GM12878 (cell line): Measurements from ENCODE around the gene DHX29. TPM values are rescaled to one million over a fixed set of nuclear protein-coding genes. Genes with fewer than 3 reads are reported as not detected.

ENCODE experiments used
- ATAC-seq: fragments of 200-7000 bp; cut with Tn5 transposase; 3 replicates; pipeline ENCODE4 v1.9.1; 2020; ENCODE audit warnings: mild to moderate bottlenecking, moderate library complexity
- BruUV-seq: library from RNA; stranded (reverse); fragments of 400-500 nt; replicated peaks from 2 replicates; lab custom pipeline; 2021; lab: Mats Ljungman, UMichigan
- CTCF ChIA-PET: fragments of 300-600 bp; sonication (Branson Sonifier 250); formaldehyde crosslinking; extraction: SDS; loops from one replicate; lab custom pipeline; 2021; ENCODE audit warnings: inconsistent platforms; lab: Yijun Ruan, JAX
- POLR2A ChIA-PET: fragments of 350-600 bp; formaldehyde crosslinking; extraction: SDS; loops from one replicate; lab custom pipeline; 2021; ENCODE audit warnings: inconsistent platforms; lab: Charles Lee
- RAD21 ChIA-PET: fragments of 300-600 bp; sonication (Branson Sonifier 250); formaldehyde crosslinking; loops from one replicate; lab custom pipeline; 2023; ENCODE audit warnings: antibody characterized with exemption; ENCODE audit not compliant: unreplicated experiment; lab: Charles Lee
- SMC1A ChIA-PET: fragments of 300-600 bp; sonication (Branson Sonifier 250); formaldehyde crosslinking; loops from one replicate; lab custom pipeline; 2023; ENCODE audit not compliant: unreplicated experiment, uncharacterized antibody; lab: Charles Lee
- DNase-seq: peaks from one replicate; pipeline ENCODE4 v3.0.0-alpha.2; 2011; ENCODE audit warnings: low read depth, low spot score
- FAIRE-seq: peaks from 3 replicates; lab custom pipeline; 2011; peaks lifted over from hg19 to GRCh38; lab: Jason Lieb, UNC
- H2AFZ ChIP-seq: 2 replicates; pipeline ENCODE4 v1.6.0; 2011; ENCODE audit warnings: low read depth, low read length, control low read depth; ENCODE audit not compliant: control insufficient read depth
- H3K27ac ChIP-seq: 2 replicates; pipeline ENCODE4 v1.5.1; 2011; ENCODE audit warnings: control low read depth; ENCODE audit not compliant: control insufficient read depth, insufficient read depth
- H3K27me3 ChIP-seq, 2 experiments: replicated peaks in 1 of 2; 2 replicates each; pipeline versions ENCODE4 v1.6.0 to v1.6.1; 2011; ENCODE audit warnings: low read length in 1 of 2; ENCODE audit not compliant: control insufficient read depth in 2 of 2, insufficient read depth in 2 of 2
- H3K36me3 ChIP-seq, 2 experiments: 2 replicates each; pipeline ENCODE4 v1.5.1; 2011; ENCODE audit warnings: low read length in 1 of 2; ENCODE audit not compliant: control insufficient read depth in 2 of 2, insufficient read depth in 2 of 2
- H3K4me1 ChIP-seq: 2 replicates; pipeline ENCODE4 v1.6.1; 2011; ENCODE audit warnings: mild to moderate bottlenecking, low read length, moderate library complexity, mixed read lengths; ENCODE audit not compliant: control insufficient read depth, insufficient read depth
- H3K4me2 ChIP-seq: 2 replicates; pipeline ENCODE4 v1.6.0; 2011; ENCODE audit warnings: control low read depth; ENCODE audit not compliant: control insufficient read depth, insufficient read depth
- H3K4me3 ChIP-seq: fragments of 200-600 bp; sonication (generic); 2 replicates; pipeline ENCODE4 v1.5.1; 2016
- H3K79me2 ChIP-seq: 2 replicates; pipeline ENCODE4 v1.6.0; 2011; ENCODE audit warnings: low read length; ENCODE audit not compliant: control insufficient read depth, insufficient read depth
- H3K9ac ChIP-seq: 2 replicates; pipeline ENCODE4 v1.8.0; 2011; ENCODE audit warnings: low read length, control low read depth, mixed read lengths; ENCODE audit not compliant: control insufficient read depth, insufficient read depth
- H3K9me3 ChIP-seq: replicated peaks from 3 replicates; pipeline ENCODE4 v1.5.1; 2011; ENCODE audit warnings: mild to moderate bottlenecking, low read length; ENCODE audit not compliant: control insufficient read depth, insufficient read depth
- H4K20me1 ChIP-seq: 2 replicates; pipeline ENCODE4 v1.6.0; 2011; ENCODE audit not compliant: control insufficient read depth, insufficient read depth
- CHD1 ChIP-seq: IDR thresholded peaks from 2 replicates; pipeline ENCODE4 v1.6.1; 2012; ENCODE audit warnings: low read depth, low read length, improper control_type of control experiment
- CREB1 ChIP-seq: IDR thresholded peaks from 2 replicates; pipeline ENCODE4 v1.6.1; 2012; ENCODE audit warnings: low read depth, mild to moderate bottlenecking, inconsistent platforms
- E2F8 ChIP-seq: fragments of 450-650 bp; IDR thresholded peaks from 2 replicates; pipeline ENCODE4 v1.6.1; 2018; ENCODE audit warnings: mild to moderate bottlenecking, low read depth, moderate library complexity; ENCODE audit not compliant: partially characterized antibody
- EGR1 ChIP-seq, 2 experiments: IDR thresholded peaks; 1 replicate in 1 of 2; 2 replicates in 1 of 2; pipeline ENCODE4 v1.6.1; 2011 to 2012; ENCODE audit warnings: low read depth in 2 of 2, low read length in 2 of 2, borderline replicate concordance in 1 of 2, mild to moderate bottlenecking in 1 of 2, moderate library complexity in 1 of 2
- FOXK2 ChIP-seq: fragments of 450-650 bp; IDR thresholded peaks from 2 replicates; pipeline ENCODE4 v1.6.1; 2017; ENCODE audit warnings: mild to moderate bottlenecking, moderate library complexity
- IRF3 ChIP-seq: fragments of 450-650 bp; IDR thresholded peaks from 2 replicates; pipeline ENCODE4 v1.6.1; 2014; ENCODE audit warnings: mild to moderate bottlenecking
- MAX ChIP-seq: IDR thresholded peaks from 2 replicates; pipeline ENCODE4 v1.6.1; 2012; ENCODE audit warnings: low read depth, low read length, improper control_type of control experiment
- MXI1 ChIP-seq: fragments of 150-350 bp; IDR thresholded peaks from 2 replicates; pipeline ENCODE4 v1.6.1; 2011; ENCODE audit warnings: low read depth, mild to moderate bottlenecking, inconsistent platforms, low read length, improper control_type of control experiment
- MYB ChIP-seq: fragments of 150-350 bp; IDR thresholded peaks from 2 replicates; pipeline ENCODE4 v1.6.1; 2014; ENCODE audit warnings: mild to moderate bottlenecking, low read depth, low read length, borderline replicate concordance
- NFXL1 ChIP-seq: fragments of 450-650 bp; IDR thresholded peaks from 2 replicates; pipeline ENCODE4 v1.6.1; 2017; ENCODE audit warnings: antibody characterized with exemption, mild to moderate bottlenecking, borderline replicate concordance
- RAD51 ChIP-seq: fragments of 450-650 bp; IDR thresholded peaks from 2 replicates; pipeline ENCODE4 v1.6.1; 2016; ENCODE audit warnings: moderate library complexity, mild to moderate bottlenecking, inconsistent platforms
- REST ChIP-seq: IDR thresholded peaks from 2 replicates; pipeline ENCODE4 v1.6.1; 2012; ENCODE audit warnings: mild to moderate bottlenecking, low read depth, low read length
- STAT1 ChIP-seq: fragments of 450-650 bp; conservative IDR thresholded peaks from 2 replicates; pipeline ENCODE4 v1.6.1; 2014; ENCODE audit warnings: antibody characterized with exemption, mild to moderate bottlenecking
- USF2 ChIP-seq: IDR thresholded peaks from 2 replicates; pipeline ENCODE4 v1.6.1; 2011; ENCODE audit warnings: low read depth, low read length, improper control_type of control experiment, borderline replicate concordance
- WRNIP1 ChIP-seq: IDR thresholded peaks from 2 replicates; pipeline ENCODE4 v1.6.1; 2011; ENCODE audit warnings: low read depth, low read length, improper control_type of control experiment, borderline replicate concordance
- ZNF384 ChIP-seq: IDR thresholded peaks from 2 replicates; pipeline ENCODE4 v1.6.1; 2012; ENCODE audit warnings: low read depth, mild to moderate bottlenecking, low read length, improper control_type of control experiment, borderline replicate concordance
- WGBS: methylation state at CpG from one replicate; pipeline ENCODE4 v1.1.6; 2016; ENCODE audit warnings: low lambda C conversion rate; ENCODE audit not compliant: insufficient replicate concordance, insufficient coverage; ENCODE audit errors: missing lambda C conversion rate; 5-methylcytosine and 5-hydroxymethylcytosine counted together
- in situ Hi-C: fragments of 300-500 bp; cut with MboI; formaldehyde crosslinking; loops from 9 replicates; pipeline ENCODE4 v1.14.3; 2018; ENCODE audit warnings: mixed read lengths
- intact Hi-C: fragments of 100-400 bp; cut with micrococcal nuclease; formaldehyde crosslinking; loops from one replicate; pipeline ENCODE4 v1.14.2; 2022; ENCODE audit not compliant: unreplicated experiment
- polyA plus RNA-seq, 11 experiments: library from polyadenylated mRNA; depleted of rRNA in 4 of 11; unstranded in 6 of 11; stranded (reverse) in 5 of 11; fragments of >200 nt; fragmentation: Nextera tagmentation in 4 of 11; fragmentation: Illumina TruSeq in 1 of 11; extraction: Ambion mirVana in 4 of 11; extraction: Trizol in 1 of 11; gene quantifications; 1 replicate in 1 of 11; 2 replicates in 10 of 11; pipeline versions ENCODE4 v1.2.1 to v1.2.3, GENCODE V29; 2011 to 2016; ENCODE audit warnings: inconsistent platforms in 2 of 11, missing spikeins in 2 of 11, low read depth in 1 of 11
- total RNA-seq, 4 experiments: library from RNA; depleted of rRNA in 3 of 4; stranded (reverse); fragments of >200 nt in 3 of 4; fragmentation: Illumina TruSeq in 1 of 4; extraction: Trizol in 1 of 4; gene quantifications; 2 replicates each; pipeline versions ENCODE4 v1.2.1 to v1.2.3, GENCODE V29; 2013 to 2021

DHX29 gene
- total and polyA plus RNA-seq, 10 of the 15 experiments (the other 5 are each of a cell fraction or from before 2014, with no cell fraction given) = 5.3 to 49.1 (median 17.2) TPM

- CTCF ChIA-PET = no interaction called here
- FAIRE-seq = no peak
- BruUV-seq = no TSS peak
- Histone ChIP-seq H3K4me1 (no peaks in the 10 kb centered on the region), H3K4me3 (no peak overlapping the region), H3K4me2 (no peak overlapping the region), H3K27ac (no peak overlapping the region), H4K20me1 (no peaks in the 10 kb centered on the region), H3K36me3 (no peaks in the 10 kb centered on the region), H3K9me3 (no peaks in the 10 kb centered on the region), H2AFZ (no peak overlapping the region), H3K9ac (no peak overlapping the region), H3K79me2 (no peaks in the 10 kb centered on the region), H3K27me3 (peaks cover 0 to 2% of the 10 kb centered on the region in 2 experiments; a peak in 1 of 4 replicates)
- in situ Hi-C loops = no loop called here
- POLR2A ChIA-PET = interaction anchor here (0.5 kb wide), 1 partner anchor 1888 kb away, joined by 3 read pairs; no protein-coding TSS in a partner anchor
- SMC1A ChIA-PET = no interaction called here
- no peak for ATAC-seq
- no peak for DNase-seq
- RAD21 ChIA-PET = no interaction called here
- intact Hi-C loops = no loop called here
- 69% methylated on average over 4 of the region's 4 CpGs for WGBS
- no peak for TF ChIP-seq FOXK2
- TF ChIP-seq USF2 = no peak
- TF ChIP-seq WRNIP1 = no peak
- TF ChIP-seq REST = no peak
- no peak for TF ChIP-seq IRF3
- no peak for TF ChIP-seq RAD51
- no peak for TF ChIP-seq MYB
- TF ChIP-seq MAX = no peak
- TF ChIP-seq E2F8 = no peak
- TF ChIP-seq CREB1 = no peak
- TF ChIP-seq CHD1 = no peak
- TF ChIP-seq ZNF384 = no peak
- TF ChIP-seq STAT1 = no peak
- no peak for TF ChIP-seq EGR1 (IDR thresholded peaks at IDR 0.05; ENCODE audit: borderline replicate concordance in 1 of 2, low read depth in 2 of 2, low read length in 2 of 2)
- no peak for TF ChIP-seq NFXL1
- TF ChIP-seq MXI1 = no peak
These were observed 65.7 kb downstream of the DHX29 start for GRCh38 chr5:55241746-55242145.
